Renal cortex interstitium (tissue), 11 donors: ENCODE results near the gene GRID2IP. TPM values are rescaled to one million over a fixed set of nuclear protein-coding genes. Genes with fewer than 3 reads are reported as not detected.

Source experiments
- DNase-seq, 11 donors: peaks; one replicate each; pipeline ENCODE4 v3.0.0-alpha.2; 2013; ENCODE audit warnings: low read depth in 9 of 11, low spot score in 4 of 11; ENCODE audit errors: extremely low read depth in 1 of 11
- polyA plus RNA-seq, 3 donors: library from polyadenylated mRNA; unstranded; fragments of 120-200 nt; gene quantifications; one replicate each; pipeline ENCODE4 v1.2.1, GENCODE V29; 2013; ENCODE audit not compliant: insufficient read length in 3 of 3

The GRID2IP gene
- polyA plus RNA-seq, 3 donors, result 0.42 to 1.1 (median 0.72) TPM

- no peak for DNase-seq
These were observed 20.4 kb downstream of the GRID2IP start for GRCh38 chr7:6530626-6531491.

- no peak for DNase-seq
These were observed 21.6 kb downstream of the GRID2IP start for GRCh38 chr7:6529643-6530042.

GRCh38 chr7:6528401-6529130 is 22.7 kb downstream of the GRID2IP start:
- DNase-seq, result no peak

DNA sequence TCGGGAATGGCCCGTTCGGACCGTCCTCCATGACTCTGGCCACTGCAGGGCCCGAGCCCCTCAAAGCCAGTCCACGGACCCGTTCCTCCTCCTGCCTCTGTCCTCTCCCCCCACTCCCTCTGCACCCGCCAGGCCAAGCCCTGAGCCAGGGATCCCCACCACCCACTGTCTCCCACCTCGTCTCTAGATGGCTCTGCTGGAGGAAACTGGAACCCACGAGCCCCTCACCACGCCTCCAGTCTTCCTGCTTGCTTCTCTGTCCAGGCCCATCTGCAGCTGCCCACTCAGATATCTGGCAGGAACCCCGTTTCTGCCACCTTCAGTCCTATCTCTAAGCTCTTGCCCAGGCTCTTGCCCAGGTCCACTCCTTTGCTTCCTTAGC is 24.3 kb downstream of the GRID2IP start:
- DNase-seq, result no peak

DNA sequence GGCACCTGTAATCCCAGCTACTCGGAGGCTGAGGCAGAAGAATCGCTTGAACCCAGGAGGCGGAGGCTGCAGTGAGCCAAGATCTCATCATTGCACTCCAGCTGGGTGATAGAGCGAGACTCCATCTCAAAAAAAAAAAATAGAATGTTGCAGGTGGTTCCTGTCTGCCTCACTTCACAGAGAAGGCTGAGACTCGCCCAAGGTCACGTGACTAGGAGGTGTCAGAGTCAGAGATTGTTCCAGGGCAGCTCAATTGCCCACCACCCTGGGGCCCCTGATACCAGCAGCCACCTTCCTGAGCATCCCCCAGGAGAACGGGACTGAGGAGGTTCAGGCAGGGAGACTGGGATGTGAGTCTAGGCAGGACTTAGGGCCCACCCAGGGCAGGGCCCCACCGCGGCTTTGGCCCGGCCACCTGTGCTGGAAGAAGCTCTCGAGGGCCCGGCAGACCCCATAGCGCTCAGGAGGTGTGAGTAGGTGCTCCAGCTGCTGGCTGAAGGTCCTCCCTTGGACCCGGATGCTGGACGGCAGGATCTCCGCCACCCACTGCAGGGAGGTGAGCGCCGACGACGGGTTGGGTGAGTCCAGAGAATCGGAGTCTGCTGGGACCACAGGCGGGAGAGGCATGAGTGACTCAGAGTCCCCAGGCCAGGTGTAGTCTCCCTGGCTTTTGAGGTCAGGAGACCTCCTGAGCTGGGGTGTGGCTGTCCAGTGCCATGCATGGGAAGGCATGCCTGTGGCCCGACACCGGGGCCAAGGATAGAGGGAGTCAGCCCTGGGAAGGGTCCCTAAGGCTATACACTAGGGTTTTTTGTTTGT is 30.9 kb downstream of the GRID2IP start:
- no peak for DNase-seq

GRCh38 chr7:6516387-6516983 is 34.8 kb downstream of the GRID2IP start:
- DNase-seq, result peak in 10 of 11 donors; percentile 47 to 83 (median 76)

- no peak for DNase-seq
These were observed 37.7 kb downstream of the GRID2IP start for GRCh38 chr7:6513541-6513940.

DNA sequence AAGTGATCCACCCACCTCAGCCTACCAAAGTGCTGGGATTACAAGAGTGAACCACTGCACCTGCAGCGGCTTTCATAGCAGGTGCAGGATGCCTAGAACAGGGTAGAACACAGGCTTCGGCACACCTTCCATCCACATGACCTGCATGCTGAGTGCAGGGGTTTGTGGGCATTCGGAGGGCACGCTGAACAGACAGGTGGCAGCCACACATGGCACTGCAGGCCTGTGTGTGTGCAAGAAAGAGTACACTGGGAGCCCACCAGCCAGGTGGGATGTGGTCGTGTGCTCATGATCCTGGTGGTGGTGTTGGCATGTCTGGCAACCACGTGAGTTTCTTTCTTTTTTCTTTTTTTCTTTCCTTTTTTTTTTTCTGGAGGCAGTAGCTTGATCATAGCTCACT is 38.4 kb downstream of the GRID2IP start:
- no peak for DNase-seq

DNA sequence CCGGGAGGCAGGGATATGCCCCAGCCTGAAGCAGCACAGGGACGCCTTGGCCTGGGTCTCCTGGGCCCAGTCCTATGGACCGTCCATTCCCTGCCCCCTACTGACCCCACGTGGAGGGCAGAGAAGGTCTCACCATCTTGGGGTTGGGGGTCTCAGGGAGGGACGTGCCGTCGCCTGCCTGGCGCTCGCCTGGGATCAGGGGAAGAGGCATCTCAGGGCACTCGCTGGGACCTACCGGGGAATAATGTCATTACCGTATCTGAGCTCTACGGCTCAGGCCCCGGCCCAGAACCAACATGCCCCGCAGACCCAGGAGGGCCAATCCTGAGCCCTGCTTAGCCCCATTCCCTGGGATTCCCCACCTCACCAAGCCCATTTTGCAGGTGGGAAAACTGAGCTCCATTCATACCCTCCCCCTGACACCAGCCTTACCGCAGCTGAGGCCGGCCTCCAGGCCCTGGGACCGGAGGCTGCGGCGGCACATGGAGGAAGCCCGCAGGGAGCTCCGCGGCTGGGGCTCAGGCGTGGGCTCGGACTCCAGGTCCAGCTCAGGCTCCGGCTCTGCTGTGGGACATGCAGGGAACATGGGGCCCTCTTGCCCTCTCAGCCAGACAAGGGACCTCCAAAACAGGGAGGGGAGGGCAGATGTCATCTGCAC is 40.7 kb downstream of the GRID2IP start:
- DNase-seq, result no peak

DNA sequence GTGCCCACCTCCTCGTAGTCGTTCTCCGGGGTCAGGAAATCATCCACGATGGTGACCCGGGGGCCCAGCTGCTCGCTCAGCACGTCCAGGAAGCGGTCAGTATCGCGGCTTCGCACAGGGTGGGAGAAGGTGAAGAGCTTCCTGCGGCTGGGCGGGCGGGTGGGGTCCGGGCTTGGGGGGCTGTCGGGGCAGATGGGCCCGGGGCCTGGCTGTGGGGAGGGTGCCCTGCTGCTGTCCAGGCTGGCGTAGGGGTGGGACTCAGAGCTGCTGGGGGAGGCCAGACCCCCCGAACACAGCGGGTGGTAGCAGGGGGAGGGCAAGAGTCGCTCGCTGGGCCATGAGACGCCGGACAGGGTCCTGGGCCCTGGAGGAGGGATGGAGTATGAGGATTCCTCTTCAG is 42.3 kb downstream of the GRID2IP start:
- DNase-seq, result no peak

- no peak for DNase-seq
These were observed 42.7 kb downstream of the GRID2IP start for GRCh38 chr7:6508539-6508938.

GRCh38 chr7:6507906-6508305 is 43.4 kb downstream of the GRID2IP start:
- no peak for DNase-seq

DNA sequence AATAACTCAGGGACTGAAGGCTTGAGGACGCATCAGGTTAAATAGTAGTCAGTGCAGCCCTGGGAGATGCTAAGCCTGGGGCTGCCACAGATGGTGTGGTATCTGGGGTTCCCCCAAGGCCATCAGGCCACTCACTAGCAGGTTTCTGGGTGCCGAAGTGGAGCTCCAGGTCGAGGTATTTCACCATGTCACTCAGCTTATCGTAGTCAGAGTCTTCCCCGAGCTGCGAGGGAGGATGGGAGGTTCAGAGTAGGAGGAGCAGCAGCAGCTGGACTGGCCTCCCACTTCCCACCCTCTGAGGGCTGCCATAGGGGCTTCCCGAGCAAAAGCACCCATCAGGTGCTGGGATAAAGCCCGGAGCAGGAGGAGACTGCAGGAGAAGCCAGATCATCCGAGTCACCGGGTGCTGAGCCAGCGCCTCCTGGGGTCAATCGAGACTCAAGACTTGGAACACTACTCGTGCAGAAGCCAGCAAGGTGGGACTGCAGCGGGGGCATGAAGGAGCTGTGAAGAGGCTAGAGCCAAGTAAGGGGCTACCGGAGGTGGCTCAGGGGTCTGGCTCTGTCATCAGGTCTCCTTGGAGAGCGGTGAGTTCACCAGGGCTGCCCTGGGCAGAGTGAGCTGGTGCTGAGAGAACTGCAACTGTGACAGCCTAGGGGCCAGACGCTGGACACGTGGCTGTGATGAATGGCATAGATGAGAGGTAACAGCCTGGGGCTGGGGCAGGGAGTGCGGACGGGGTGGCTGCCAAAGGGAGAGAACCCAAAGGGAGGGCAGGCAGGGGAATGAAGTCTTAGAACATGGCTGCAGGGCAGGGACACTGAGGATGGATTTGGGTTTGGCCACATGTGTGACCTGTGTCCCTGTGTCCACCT is 45.3 kb downstream of the GRID2IP start:
- no peak for DNase-seq

- no peak for DNase-seq
These were observed 46.3 kb downstream of the GRID2IP start for GRCh38 chr7:6504996-6505395.

- no peak for DNase-seq
These were observed 48.4 kb downstream of the GRID2IP start for GRCh38 chr7:6502886-6503285.

DNA sequence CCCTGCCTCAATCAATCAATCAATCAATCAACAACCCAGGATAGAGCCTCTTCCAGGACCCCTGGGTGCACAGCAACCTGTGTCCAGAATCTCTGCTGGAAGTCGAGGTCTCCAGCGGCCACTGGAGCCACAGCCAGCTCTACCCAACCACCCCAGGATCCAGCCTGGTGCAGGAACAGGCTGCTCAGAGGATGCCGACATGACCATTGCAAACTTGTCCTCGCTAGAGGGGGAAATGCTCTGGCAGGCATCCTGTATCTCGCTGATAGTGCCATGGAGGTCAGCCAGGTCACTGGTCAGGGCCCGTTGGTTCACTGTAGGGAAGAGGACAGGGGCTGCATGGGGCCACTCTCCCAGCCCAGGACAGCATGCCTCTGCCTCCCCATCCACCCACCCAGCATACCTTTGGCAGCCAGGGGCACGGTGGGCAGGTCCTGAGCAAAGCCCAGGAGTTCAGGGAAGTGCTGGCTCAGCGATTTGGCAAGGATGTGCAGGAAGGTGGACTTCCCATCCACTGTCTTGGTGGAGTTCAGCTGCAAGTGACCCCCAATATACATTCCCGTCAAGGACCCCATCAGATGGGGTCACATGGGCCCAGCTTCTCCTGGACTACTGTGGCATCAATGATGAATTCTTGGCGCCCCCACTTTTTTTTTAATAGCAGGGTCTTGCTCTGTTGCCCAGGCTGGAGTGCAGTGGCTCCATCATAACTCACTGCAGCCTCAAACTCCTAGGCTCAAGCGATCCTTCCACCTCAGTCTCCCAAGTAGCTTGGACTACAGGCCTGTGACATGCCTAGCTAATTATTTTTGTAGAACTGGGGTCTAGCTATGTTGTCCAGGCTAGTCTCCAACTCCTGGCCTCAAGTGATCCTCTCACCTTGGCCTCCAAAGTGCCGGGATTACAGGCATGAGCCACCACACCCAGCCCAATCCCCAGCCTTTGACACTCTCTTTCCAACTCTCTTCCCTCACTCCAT is 49.4 kb downstream of the GRID2IP start:
- no peak for DNase-seq

DNA sequence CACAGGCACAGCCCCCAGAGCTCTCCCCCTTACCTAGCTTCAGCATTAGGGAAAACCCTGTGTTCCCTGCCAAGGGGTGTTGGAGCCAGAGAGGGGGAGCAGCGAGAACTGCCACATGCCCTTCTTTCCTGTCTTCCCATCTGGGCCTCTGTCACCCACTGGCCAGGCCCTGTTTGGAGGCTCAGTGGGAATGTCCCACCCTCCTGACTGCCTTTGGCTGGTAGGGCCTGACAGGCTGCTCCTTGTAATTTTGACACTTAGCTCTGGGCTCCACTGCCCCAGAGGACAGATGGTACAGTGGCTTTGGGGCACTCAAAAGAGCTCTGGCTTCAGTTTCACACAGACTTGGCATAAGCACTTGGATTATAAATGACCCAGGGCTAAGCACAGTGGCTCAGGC is 50.6 kb downstream of the GRID2IP start:
- no peak for DNase-seq
